ENCODE data around the gene PITX2.

Gene PITX2

DNA sequence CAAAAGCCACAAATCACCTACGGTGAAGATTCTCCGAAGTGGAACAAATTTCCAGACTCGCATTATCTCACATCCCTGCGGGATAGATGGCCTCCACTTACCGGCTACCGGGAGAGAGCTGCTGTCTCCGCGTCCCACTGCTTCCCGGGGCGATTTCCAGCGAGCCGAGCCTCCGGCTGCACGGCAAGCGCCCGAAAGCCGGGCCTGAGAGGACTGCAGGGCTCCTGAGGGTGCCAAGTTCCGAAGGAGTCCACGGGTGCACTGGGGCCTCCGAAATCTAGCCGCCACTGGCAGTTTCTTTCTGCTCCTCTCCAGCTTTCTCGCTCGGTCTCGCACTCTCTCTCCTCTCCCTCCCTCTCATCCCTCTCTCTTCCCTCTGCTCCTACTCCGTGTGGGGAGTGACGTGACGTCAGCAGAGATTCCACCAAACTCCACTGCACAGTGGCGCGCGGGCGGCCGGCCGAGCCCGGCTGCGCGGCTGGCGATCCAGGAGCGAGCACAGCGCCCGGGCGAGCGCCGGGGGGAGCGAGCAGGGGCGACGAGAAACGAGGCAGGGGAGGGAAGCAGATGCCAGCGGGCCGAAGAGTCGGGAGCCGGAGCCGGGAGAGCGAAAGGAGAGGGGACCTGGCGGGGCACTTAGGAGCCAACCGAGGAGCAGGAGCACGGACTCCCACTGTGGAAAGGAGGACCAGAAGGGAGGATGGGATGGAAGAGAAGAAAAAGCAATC, 14.0 kb upstream of the PITX2 start:
- DNase-seq (ENCODE audit: low read depth, low spot score), result no peak

DNA sequence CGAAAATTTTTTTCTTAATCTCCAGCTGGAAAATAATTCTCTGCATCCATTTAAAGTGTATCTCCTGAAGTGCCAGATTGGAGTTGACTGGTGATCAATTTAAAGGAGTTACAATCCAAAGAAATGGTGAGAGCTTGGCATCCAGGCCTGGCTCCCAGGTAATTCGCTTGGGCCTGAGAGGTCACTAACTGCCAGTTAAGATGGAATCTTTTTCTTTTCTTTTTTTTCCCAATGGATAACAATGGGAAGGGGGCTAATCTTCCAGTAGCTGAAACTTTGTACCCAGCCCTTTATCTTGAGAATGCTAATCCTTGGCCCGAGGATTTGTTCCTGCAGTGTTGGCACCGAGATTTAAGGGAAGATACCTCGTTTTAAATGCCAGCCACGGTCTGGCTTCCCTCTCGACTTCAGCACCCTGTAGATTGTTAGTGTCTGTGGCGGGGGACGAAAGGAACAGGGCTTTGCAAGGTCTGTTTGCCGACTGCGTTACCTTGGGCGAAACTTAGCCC, 13.3 kb upstream of the PITX2 start:
- DNase-seq (ENCODE audit: low read depth, low spot score), result no peak

DNA sequence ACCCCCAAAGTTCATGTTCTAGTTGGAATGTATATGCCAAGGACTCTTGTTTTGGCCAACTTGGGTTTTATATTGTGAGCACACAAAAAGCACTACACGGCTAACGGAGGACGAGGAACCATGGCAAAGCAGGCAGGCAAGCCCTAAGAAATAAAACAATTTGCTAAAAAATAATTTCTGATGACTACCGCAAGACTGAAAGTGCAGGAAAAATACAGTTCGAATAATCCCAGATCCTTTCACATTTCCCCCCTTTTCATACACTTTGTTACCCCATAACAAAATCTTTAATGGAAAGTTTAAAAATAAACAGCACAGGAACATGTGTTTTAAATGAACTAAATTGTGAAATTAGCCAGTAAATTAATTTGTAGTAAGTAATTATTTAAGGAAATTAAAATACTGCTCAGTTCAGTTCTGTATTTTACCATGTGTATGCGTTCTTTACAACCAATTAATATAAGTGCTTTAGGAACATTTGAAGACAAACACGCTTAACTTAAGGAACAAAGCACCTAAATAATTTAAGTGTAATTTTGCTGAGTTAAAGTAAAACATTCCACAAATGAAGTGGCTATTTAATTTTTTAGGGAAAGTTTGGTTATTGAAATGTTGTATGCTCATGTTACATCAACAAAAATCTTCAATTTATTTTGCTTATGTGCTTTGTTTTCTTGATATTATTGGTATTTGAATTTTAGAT, 12.4 kb upstream of the PITX2 start:
- no peak for DNase-seq (ENCODE audit: low read depth, low spot score)

DNA sequence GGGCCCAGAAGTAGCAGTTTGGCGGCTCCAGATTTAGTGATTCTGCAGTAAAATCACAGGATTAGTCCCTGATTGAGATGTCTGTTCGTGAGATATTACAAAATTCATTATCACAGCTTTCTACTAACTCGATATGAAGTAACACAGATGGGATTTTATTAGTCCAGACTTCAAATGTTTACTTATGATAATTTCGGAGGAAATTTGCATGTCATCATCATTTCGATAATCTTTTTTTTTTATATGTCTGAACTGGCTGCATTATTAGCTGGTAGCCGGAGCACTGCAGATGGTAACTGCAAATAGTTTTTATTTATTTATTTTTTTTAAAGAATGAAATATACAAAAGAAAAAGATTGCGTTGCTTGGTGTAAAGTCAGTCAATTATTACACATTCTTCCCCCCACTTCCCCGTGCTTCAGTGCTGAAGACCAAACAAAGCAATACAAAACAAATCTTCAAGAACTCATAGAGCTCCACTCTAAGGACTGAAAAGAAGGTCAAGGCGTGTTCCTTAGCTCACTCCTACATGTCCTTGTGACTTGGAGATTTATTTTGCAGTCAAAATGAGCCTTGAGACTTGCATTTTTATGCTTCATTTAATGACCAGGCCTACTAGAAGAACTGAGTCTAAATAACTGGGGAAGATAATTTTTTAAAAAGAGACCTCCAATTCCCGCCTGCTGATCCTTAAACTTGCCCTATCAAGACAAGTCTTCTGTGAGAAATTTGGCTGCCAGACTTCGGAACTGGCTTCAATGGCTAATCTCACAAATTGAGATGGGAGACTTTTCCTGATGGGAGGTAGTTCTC, 11.7 kb upstream of the PITX2 start:
- DNase-seq (ENCODE audit: low read depth, low spot score), result no peak

DNA sequence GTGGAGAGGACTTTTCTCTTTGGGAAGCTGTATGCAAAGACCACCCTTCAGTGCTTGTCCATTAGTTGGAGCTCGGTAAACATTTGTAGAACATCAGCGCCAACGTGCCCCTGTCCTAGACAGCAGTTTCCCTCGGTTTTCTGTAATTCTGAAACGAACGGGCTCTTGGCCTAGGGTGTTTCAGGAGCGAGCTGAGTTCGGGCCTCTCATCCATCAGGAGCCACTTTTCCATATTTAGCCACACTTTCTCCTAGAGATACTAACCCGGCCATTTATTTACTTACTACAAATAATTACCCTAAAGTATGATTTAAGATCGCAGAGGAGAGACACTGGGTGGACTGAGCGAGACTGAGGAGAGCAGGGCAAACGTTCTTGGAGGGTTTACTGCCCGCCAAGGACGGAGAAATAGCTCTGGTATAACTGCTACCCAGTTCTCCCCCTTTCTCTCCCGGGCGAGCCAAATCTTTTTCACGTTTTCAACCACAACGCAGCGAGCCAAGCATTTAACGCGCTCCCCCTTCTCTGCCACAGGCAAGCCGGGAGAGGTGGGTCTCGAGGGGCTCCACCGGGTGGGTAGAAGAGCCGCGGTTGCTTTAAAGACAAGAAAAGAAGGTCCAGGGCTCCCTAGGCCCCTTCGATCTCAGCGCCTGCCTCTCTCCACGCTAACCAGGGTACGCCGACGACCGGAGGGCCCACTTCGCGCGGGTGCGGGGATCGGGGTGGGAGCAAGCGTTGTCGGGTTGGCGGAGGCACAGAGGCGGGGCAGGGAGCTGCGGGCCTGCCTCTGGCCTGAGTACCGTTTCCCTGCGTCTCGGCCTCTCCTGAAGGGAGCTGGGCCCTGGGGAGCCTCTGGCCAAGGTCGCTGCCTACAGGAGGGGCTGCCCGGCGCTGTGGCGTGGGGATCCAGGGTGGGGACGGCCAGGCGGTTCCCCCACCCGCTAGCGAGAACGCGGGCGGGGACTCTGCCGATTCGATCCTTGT, 10.8 kb upstream of the PITX2 start:
- DNase-seq (ENCODE audit: low read depth, low spot score), result no peak

DNA sequence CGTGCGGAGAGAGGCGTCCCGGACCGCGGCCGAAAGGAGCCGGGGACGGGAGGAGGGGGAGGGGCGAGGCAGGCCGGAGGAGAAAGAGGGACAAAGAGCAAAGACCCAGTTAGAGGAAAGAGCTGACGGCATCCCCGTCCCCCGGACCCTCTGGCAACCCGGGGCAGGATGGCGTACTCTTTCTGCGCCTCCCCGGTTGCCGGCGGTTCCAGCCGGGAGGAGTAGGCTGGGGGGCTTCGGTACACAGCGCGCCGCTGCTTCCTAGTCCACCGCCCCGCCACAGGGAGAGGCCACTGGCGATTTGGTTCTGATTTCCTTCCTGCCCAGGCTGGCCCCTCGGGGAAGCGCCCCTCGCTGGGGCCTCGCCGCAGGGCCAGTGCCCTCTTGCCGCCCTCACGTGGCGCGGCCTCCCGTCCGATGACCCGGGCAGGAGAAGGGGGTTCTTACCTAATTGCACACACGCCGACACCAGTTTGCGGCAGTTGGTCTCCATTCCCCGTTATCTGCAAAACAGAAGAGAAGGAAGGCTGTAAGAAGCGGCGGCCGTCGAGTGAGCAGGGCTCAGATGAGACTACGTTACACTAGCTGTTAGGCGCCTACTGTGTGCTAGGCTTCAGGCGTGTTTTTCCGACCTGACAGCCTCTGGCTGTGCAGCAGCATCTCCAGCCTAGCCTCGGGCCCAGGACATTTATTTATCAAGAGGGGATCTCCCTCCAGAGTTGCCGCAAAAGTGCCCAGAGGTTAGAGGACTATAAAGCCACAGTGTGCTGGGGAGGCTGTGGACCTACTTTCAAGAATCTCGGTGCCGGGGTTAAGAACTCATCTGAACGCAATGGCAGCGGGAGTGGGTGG, 9.9 kb upstream of the PITX2 start:
- no peak for DNase-seq (ENCODE audit: low read depth, low spot score)

DNA sequence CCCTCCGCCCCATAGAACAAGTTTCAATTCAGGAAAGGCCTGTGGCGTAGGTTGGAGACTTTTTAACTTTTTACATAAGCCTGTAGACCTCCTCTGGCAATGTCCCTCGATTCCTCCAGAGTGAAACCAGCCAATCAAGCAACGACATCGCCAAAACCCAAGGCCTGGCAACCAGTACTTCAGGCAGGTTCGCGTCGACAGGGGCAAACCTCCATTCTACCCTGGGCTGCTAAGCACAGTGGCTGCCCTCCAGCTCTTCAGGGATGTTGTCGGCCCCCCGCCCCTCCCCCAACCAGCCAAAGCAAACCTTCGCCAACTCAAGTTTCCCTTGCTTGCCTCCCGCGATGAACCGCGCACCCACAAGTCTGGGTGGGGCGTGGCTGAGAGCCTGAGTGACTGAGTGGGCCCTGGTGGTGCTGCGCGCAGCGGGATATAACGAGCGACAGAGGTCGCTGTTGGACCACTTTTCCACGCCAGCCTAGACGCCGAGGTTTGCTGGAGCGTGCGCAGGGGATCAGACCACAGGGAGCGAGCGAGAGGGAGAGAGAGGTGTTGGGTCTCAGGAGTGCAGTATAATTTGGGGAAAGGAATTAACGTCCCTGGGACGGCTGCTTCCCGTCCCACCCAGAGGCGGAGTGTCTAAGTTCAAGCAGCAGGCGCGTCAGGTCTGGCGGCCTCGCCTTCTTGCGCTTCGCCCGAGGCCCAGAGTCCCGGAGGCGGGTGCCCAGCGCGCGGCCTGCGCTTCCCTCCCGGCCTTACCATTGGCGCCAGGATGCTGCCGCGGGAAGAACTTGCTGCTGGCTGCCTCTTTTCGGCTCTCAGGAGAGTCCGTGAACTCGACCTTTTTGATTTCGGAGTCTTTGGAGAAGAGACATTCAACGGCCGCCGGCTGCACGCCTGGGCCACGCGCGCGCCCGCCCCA, 9.0 kb upstream of the PITX2 start:
- peak; percentile 39 for DNase-seq (ENCODE audit: low read depth, low spot score)

DNA sequence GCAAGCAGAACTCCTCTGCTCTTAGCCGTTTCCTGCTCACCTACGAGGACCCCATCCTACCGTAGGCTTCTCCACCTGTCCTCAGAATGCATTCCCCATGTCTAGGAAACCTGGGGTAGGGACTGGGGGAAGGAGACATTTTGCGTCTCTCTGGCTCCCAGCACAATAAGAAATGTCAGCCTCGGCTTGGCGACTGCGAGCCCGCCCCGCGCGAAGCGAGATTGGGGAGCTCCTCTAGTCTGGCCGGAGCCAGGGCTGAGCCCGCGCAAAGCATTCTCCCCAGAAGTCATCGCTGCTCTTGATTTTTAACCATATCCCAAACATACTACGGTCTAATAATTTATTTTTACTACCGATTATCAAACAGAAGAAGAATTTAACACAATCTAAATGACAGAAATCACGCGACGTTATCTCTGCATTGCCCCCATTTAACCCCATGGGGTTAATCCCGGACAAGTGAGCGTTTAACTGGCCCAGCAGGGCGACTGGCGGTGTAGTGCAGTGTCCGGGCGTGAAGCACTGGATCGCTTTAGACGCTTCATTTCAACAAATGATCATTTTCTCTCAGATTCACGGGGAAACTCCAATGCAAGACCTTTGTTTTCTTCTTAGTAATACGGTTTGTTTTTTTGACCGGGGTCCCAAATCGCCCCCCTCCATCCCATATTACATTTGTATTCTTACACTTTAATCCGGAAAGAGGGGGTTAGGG, 8.0 kb upstream of the PITX2 start:
- no peak for DNase-seq (ENCODE audit: low read depth, low spot score)

DNA sequence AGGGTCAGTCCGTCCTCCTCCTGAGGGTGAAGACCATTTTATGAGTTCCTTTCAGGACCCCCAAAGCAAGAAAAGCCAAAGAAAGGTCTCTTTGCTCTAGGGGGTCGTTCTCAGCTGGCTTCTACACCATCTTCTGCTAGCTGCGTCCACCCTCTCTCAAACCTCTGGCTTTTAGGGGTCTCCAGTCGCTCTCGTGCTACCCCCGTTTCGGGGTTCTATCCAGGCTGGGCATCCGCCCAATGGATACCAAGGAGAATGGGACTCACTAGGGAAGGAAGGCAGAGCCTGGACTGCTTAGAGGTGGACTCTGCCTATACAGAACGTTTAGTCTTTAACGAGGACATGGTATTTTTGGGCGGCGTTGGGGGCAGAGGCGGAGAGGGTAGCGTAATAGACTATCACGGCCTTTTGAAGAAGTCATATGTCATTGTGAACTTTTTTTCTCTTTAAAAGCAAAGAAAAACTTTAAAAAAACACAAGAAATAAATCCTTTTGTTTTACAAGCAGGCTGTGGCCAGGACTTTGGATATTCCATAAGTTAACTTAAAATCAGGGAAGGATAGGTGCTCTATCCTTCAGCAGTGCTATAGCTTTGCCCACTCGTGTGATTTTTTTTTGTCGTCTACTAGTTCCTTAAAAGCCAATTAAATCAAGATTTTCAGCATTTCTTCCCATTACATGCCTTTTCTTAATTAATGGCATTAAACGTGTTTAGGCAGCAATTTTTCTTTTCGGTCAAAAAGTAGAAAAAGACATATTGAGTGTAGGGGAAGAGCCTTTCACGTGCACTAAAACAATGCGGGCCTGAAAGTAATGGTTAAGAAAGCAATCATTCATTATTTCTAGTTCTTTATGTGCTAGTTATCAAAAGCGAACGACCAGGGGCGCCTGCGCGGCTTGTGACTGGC, 7.2 kb upstream of the PITX2 start:
- no peak for DNase-seq (ENCODE audit: low read depth, low spot score)

DNA sequence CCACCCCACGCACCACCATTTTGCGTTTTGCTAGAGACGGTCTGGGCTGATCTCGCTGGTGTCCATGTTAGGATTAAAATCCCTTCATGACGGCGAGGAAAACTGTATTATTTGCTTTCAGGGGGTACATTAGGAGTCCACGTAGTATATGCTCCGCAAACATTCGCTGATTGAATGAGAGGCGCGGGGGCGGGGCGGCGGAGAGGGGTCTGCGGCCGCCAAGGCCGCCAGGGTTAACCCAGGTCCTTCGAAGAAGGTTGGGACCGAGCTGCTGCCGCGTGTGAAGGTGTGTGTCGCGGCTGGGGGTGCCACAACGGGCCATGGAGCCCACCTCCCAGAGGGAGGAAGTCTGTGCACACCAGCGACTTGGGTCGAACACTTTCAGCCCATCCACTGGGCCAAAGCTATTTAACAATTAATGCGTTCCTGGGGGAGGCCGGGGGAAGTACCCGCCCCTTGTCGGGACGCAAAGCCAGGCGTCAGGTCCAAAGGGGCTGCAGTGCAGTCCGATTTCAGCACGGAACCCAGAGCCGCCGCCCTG, 6.4 kb upstream of the PITX2 start:
- DNase-seq (ENCODE audit: low read depth, low spot score), result no peak

DNA sequence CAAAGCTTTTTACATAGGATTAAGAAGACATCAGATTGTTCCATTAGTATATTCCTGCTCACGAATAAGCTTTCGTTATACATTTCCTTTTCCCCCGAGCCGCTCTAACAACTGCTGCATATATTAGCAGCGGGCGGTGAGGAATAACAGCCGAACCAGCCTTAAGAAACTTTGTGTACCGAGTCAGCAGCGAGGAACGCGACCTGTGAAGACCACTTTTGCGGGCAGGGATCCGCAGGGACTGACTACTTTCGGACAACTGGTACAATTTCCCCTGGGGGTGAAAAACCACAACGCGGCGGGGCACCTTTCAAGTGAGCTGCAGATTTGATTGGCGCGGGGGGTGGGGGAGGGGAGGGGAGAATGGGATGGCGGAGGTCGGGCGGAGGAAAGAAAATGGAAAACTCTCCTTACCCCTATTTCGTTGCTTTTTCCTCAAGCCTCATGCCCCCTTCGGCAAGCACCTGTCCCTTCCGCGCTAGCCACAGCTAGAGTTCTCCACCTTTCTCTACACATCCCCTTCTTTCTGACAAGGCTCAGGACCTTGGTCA, 5.9 kb upstream of the PITX2 start:
- DNase-seq (ENCODE audit: low read depth, low spot score), result no peak

DNA sequence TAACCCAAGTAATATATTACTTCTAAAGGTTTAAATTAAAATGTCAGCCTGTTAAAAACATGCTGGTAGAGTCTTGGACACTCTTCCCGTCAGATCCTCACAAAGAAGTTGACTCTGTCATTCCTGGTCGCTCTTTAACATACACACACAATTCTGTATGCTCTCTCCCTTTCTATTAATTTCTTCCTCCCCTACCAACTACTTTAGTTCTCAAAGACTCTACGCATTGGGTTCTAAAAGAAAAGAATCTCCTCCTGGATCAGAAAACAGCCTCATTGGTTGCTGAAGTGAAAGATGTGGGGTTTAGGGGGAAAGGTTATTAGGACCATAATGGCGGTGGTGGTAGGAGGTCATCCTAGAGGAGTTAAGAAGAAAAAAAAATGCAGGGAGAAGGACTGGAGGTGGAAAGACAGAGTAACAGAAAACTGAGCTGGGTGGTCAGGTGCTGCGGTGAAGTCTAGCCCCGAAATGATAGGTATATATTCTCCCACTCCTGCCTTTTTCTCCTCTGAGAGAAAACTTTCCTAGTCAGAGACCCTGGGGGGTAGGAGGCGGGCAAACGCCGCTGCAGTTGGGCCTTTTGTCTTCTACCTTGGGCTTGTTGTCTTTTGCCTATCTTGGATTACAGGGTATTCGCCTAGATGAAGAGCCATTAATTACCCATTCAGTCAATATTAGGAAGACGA, 5.2 kb upstream of the PITX2 start:
- no peak for DNase-seq (ENCODE audit: low read depth, low spot score)

DNA sequence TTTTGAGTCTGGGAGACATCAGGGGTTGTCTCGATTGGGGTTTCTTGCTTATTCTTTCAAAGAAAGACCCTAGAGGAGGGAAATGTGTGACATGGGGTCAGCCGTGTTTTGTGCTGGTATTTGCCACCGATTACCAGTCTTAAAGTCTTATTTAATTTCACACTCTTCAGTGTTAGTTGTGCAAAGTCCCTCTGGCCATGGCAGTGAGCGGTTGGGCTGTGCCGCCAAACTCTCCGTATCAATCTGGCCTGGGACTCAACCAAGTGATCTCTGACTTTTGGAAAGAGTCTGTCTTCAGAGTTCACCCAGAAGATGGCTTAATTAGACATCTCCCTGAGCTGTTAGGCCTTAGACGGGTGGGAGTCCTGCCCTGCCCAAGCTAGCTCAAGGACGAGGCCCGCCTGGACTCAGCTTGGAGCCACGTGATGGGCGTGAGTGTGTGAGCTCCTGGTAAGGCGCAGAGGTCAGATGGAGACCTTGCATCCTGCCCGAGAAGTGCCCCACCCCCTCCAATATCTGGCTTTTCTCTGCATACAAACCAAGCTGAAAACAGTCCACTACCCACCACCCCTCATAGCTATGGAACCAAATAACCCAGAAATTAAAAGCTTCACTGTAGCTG, 3.8 kb upstream of the PITX2 start:
- no peak for DNase-seq (ENCODE audit: low read depth, low spot score)

DNA sequence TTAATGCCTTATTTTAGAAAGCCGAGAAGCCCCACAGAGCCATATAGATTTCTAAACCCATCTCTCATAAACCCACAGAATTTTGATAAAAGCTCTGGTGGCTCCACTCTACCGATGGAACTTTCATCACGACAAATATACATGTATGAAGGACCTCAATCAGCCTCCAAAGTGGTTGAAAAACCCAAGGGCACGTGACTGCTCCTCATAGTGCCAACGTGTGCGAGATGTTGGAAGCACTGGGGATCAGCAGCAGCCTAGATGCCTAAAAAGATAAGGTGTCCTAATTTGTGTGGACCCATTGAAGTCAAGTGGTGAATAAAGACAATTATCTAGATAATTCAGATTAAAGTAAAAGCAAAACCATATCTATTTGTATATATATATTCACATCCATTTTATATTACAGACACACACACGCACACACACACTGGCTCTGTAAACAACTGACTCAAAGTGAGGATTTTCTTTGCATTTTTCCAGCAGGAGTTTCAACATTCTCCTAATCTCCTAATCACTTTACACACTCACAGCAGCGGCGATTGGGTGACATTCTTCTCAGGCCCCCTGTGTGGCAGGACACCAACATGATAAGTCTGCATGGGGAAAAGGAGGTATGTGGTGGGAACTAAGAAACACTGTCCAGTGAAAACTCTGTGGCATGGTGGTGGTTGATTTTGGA, 2.8 kb upstream of the PITX2 start:
- DNase-seq (ENCODE audit: low read depth, low spot score), result no peak

DNA sequence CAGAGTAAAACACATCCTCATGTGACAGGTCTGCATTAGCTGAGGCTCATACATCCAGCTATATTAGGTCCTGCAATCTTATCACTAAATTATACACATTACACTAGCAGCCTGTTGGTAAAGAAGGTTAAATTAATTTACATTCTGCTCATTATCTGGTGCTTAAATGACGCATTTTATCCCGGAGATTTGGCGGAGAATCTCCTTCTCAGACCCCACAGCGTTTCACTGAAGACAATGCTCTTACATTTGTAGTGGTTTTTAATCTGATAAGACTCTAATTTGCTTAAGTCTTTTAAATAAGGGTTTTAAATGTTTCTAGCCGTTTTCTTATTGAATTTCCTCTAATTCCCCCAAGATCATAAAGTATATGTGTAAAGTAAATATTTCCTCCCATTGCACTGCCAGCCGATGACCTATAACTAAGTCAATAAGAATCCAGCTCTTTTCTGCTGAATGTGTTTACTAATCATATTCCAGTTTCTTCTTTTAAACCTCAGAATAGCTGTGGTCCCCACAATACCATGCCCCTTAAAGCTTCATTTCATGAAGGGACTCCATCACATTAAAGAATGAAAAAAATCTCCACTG, 2.1 kb upstream of the PITX2 start:
- no peak for DNase-seq (ENCODE audit: low read depth, low spot score)

Data from smooth muscle cell of the brain vasculature (primary cell).